RPMI7951 (cell line): ENCODE data around the gene PKLR. TPM values are rescaled to one million over a fixed set of nuclear protein-coding genes. Genes with fewer than 3 reads are reported as not detected.

ENCODE experiments used
- DNase-seq: peaks from one replicate; pipeline ENCODE4 v3.0.0-alpha.2; 2012; ENCODE audit warnings: low read depth
- total RNA-seq: library from RNA; depleted of rRNA; stranded (reverse); fragments of >200 nt; shearing (Covaris generic); gene quantifications from 2 replicates; pipeline ENCODE4 v1.2.3, GENCODE V29; 2014

PKLR gene
- total RNA-seq, 1 experiment from 2014 or later: not detected

DNA sequence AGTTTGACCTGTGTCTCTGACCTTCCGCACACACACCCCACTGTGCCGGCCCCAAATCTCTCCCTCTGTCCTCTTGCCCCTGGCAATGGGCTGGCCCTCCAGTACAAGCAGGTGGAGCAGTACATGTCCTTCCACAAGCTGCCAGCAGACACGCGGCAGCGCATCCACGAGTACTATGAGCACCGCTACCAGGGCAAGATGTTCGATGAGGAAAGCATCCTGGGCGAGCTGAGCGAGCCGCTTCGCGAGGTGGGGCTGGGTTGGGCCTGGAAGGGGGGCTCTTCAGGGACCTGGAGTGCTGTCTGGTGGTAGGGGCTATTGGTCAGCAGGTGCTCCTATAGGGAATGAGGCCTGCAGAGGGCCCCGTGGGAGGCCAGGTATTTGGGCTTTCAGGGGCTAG is 16.2 kb downstream of the PKLR start:
- no peak for DNase-seq

DNA sequence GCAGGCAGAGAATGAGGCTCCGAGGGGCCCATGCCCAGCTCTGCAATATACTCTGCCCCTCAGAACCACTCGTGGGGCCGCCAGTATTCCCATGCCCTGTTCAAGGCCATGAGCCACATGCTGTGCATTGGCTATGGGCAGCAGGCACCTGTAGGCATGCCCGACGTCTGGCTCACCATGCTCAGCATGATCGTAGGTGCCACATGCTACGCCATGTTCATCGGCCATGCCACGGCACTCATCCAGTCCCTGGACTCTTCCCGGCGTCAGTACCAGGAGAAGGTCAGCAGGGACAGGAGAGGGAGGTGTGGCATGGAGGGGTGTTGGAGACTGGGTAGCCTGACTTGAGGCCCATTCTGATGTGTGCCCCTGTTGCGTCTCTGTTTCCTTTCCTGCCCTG is 16.8 kb downstream of the PKLR start:
- no peak for DNase-seq

DNA sequence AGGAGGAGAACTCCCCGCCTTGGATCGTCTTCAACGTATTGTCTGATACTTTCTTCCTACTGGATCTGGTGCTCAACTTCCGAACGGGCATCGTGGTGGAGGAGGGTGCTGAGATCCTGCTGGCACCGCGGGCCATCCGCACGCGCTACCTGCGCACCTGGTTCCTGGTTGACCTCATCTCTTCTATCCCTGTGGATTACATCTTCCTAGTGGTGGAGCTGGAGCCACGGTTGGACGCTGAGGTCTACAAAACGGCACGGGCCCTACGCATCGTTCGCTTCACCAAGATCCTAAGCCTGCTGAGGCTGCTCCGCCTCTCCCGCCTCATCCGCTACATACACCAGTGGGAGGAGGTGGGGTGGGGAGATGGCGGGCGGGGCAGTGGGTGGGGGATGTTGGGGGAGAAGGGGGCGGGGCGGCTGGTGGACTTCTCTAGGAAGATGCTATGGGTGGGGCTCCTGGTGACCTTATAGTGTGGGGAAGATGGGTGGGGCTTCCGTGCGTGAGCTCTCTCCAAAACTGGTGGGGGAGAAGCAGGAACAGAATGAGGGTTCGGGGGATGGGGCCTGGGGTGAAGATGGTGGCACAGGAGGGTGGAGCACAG is 18.6 kb downstream of the PKLR start:
- no peak for DNase-seq

DNA sequence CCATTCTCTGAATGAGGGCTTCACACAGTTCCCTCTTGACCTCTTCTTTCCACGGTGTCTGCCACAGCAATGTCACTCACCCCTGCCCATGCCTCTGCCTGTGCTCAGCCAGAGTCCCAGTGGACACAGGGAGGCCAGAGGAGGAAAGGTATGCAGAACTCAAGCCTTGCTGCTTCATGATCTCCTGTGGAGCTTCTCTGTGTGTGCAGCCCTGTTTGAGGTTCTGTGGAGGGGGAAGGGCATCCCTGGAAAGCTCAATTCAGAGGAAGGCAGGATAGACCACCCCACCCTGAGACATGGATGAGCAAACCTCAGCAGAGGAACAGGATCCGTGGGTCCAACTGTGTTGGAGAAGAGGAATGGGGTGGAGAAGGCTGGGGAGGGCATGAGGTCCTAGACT is 22.0 kb downstream of the PKLR start:
- DNase-seq: no peak

DNA sequence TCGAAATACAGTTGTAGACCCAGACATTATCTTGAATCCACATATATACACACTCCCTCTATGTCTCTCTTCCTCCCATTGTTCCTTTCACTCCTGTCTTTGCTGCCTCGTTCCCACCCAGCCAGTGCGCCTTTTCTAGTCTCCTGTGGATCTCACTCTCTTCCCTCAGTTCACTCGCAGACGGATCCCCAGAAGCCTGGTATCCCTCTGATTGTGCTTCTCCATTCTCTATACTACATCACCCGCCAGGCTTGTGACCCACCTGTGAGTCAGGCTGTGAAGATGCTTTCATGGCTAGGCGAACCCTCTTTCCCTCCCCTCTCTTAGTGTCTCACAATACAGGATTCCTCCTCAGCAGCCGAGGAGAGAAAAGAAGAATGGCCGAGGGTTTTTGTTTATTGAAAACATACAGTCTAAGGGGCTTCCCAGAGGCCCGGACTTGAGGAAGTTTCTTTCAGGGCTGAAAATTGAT is 22.5 kb downstream of the PKLR start:
- DNase-seq: no peak

DNA sequence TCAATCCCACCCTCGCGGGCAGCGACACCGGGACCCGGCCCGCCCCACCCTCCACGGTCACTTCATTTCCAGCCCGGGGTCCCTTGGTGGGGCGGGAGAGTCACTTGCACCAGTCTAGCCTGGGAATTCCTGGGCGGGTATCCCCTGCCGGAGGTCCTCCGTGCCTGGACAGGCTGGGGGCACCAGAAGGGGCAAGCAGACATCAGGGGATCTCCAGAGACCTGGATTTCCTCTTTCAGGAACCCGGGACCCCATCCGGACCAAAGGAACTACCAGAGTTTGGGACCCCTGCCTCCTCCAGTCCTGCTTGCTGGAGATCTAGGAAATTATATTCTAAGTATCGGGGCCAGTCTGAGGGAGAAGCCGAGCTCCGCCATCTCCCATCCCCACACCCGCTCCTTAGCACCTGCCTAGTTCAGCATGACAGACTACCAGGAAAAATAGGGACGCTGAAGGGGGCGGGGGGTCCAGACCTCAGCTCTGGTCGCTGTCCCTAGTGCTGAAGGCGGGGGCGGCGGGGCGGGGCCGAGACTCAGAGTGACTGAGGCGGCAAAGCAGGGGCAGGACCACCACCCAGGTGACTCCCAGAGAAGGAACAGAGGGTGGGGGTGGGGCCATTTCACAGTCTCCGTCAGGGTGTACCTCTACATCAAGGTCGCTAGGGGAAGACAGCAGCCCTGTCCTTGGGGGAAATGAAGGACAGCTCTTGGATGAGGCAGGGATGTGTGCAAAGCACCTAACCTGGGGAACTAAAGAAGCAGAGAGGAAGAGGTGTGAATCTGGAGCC is 23.1 kb downstream of the PKLR start:
- peak; percentile 27 for DNase-seq

DNA sequence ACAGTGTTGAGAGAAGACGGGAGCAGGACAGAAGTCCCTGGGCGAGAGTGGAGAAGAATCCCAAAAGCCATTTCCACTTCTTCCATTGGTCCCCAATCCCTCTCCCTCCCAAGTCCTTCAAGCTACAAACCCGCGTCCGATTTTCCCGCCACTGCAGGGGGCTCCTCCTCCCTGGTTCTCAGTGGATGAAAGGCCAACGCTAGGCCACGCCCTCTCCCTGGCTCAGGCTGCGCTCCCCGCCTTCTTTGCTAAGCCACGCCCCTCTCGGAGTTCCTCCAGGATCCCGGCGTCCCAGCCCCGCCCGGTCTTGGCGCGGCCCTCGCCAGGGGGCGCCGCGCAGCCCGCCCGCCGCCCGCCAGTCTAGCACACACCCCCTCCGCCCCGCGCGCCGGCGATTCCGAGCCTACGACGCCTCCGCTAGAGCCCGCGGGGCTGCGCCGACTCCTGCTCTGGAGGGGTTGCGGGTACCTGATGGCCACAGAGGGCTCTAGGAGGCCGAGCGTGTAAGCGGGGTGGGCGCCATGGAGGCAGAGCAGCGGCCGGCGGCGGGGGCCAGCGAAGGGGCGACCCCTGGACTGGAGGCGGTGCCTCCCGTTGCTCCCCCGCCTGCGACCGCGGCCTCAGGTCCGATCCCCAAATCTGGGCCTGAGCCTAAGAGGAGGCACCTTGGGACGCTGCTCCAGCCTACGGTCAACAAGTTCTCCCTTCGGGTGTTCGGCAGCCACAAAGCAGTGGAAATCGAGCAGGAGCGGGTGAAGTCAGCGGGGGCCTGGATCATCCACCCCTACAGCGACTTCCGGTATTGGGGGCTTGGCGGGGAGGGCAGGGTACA is 24.0 kb downstream of the PKLR start, which contains the start of gene HCN3:
HCN3 (plus strand) TSS at position 394 of the 832 bp plus-strand sequence; CDS start at position 522, 128 bp downstream.
- peak; percentile 91 for DNase-seq

DNA sequence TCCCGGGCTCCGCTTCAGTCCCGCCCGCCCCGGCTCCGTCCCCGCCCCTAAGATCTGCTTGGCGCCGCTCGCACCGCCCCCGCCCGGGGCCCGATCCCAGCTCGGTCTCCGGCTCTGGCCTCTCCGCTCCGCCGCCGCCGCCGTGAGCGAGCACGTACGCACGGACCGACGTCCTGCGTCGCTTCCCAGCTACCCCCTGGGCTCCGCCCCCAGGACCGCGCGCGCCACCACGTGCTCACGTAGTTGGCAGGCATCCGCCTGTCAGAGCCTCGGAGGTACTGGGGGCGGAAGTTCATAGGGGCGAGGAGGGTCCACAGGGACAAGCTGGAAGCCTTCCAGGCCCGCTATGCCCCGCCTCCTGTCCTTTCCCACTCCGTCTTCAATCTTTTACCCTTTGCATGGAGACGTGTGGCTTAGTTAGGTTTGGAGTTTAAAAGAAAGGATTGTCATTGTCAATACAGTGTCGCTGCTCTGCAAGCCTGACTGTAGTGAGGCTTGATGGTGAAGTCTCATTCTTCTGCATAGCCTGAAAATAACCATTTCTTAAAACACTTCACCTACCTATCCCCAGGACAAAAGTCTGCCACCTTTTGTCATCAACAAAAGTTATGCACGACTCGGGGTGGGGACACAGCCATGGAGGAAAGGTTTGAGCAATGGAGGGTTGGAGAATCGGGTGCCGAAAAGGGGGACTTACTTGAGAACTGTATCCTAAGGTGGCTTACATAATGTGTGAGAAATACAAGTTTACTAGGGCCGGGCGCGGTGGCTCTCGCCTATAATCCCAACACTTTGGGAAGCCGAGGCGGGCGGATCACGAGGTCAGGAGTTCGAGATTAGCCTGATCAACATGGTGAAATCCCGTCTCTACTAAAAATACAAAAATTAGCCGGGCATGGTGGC is 27.6 kb downstream of the PKLR start, which contains the start of gene CLK2:
CLK2 (minus strand) TSS at position 162 of the 903 bp plus-strand sequence. CDS start 2,527 bp downstream, outside the sequence.
- DNase-seq: peak; percentile 94

DNA sequence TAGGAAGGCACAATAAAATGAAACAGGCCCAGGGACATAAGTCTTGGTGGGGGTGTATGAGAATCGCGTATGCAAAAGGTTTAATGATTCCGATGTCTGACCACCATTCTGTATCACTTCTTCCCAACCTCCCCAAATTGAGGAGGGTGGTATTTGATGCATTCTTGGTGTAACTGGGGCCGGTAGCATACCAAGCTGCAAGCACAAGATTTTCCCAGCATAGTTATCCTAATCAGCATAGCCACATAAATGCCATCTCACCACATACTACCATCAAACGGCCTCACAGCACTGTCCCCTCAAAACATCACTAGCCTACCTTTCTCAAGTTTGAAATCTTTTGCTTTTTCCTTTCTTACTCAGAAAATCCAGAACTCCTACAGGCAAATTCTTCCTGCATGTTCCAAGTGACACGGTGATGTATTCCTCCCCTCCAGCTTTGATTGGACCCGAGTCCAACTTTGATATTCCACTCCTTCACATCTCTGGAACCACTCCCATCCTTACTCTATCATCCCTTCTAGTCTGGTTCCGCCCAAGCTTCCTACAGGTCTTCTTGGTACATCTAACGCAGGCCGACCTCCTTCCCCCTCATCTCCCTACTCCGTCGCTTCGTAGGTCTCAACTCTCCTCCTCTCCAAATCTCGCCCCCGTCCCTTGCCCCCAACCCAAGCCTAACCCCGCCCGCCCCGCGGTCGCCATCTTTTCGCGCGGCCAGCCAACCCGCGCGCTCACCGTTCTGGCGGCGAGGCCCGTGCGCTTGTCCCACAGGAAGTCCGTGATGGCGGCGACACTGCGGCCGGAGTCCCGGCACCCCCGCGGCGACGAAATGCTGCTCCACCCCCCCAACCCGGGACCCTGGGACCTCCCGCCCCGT is 28.5 kb downstream of the PKLR start:
- peak; percentile 73 for DNase-seq

DNA sequence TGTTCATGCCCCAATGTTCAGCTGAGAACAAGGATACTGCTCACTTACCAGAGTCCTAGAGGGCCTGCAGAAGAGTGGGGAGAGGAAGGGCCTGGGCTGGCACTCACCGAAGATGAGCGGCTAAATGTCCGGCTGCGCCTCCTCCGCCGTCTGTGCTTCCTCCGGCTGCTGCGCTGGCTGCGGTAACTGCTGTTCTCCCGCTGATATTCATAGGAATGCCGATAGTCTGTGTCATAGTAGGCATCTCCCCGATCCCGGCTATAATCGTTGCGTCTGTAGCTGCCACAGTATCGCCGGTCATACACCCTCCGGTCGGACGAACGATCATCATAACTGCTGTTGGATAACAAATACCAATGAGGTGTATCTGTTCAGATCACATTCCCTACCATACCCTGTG is 31.9 kb downstream of the PKLR start:
- no peak for DNase-seq

DNA sequence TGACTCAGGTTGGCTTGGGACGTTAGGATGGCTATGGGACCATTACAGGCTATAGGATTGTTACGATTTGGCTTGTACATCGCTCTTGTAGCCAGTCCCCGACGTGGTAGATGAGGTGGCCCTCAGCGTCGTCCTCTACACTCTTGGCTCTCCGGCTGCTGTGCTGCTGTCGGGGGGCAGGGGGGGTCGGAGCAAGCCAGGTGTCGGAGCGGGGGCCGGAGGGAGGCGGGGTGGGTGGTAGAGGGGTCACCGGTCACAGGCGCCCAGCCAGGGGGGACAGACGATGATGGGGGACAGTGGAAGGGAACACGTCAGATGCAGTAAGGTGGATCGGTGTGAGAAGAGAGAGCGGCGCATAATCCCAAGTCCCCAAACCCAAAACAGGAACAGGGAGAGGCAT is 32.6 kb downstream of the PKLR start:
- no peak for DNase-seq

DNA sequence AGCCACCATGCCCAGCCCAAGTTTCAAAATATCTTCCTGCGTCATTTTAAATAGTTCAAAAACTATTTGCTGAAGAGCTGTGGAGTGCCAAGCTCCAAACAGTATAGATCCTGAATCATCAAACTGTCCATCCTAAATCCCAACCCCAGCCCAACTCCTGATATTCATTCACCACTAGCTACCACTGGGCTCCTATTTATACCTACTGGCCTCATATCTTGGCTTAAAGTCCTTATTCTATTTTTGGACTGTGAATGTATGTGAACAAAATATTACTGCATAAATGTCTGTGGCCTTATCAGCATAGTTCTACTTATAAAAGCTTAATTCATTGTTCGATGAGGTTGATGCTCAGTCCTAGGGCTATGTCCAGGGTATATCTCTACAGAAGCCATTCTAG is 33.9 kb downstream of the PKLR start:
- DNase-seq: no peak

DNA sequence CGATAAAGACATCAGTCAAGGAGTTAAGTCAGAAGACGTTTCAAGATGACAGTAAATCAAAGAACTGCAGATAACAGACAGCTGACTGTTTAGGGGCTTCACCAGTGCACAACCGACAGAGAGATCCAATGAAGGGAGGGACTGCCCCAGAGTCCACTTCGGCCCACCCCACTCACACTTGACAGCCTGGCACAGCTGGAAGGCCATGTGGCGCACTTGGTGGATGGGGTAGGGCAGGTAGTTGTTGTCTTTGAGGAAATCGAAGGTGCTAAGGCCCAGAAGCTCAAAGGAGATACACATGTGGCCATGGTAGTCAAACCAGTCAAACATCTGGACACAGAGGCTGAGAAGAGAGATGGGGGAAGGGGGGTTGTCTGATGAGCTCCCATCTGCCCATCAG is 34.7 kb downstream of the PKLR start:
- DNase-seq: no peak

DNA sequence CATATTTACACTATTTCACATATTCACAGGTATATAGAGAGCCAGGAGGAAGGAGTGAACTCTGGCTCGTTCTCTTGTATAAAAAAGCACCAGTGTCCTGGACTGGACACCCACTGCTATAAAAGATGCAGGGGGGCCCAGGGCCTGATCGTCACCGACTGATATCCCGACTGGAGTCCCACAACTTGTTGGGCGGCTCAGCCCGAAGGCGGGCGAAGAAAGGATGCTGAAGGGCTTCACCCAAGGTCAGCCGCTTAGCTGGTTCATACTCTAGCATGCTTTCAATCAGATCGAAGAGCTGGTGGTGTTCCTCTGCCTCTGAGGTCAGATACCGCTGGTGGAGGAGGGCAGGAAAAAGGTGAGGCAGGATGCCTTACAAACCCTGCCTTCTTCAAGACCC is 38.2 kb downstream of the PKLR start:
- DNase-seq: no peak

DNA sequence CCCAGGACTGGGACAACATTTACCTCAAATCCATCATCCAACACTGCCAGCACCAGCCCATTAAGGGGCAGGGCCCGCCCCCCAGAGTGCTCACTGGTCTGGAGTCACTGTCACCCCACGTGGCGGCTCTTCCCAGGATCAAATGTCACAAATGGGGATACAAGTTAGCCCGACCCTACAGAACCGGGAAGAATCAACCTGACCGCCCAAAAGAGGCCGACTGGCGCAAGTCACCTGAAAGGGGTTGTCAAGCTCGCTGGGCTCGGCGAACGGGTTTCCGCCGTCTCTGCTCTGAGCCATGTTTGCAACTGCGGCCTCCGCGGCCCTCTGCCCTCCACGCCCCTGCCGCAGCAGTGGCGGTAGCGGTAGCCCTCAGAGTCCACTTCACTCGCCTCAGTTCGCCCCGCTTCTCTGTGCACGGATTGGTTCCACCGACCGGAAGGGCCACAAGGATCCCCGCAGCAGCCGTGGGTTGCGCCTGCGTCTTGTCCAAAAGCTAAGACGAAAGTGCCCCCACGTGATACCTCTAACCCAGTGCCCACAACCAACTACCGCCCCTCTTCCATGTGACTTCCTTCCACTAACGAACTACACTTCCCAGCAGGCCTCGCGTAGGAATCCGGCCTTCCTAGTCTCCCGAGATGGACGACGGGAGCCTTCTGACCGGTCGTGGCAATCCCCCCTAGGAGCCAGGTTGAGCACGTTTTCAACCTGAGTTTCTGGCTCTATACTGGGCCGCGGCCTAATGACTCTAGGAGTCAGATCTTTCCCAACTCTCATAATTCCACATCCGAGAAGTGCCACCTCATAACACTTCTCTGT is 39.2 kb downstream of the PKLR start, which contains the start of gene SCAMP3:
SCAMP3 (minus strand) TSS at position 509 of the 822 bp plus-strand sequence; CDS start at position 300, 209 bp downstream.
- DNase-seq: peak; percentile 98

DNA sequence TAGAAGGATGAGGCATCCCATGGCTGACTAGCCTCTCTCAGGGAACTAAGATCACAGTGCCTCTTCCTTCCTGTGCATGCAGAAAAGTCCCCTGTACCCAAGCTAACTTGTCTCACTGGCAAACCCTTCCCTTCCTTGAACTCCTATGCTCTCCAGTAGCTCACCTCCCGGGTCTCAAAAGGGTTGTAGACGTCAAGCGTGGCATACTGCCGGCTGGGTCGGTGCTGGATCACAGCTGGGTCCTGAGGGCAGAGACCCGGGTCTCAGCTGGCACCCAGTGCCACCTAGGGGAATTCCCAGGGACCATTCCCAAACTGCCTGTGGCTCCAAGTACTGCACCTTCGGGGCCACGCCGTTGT is 39.8 kb downstream of the PKLR start:
- no peak for DNase-seq

DNA sequence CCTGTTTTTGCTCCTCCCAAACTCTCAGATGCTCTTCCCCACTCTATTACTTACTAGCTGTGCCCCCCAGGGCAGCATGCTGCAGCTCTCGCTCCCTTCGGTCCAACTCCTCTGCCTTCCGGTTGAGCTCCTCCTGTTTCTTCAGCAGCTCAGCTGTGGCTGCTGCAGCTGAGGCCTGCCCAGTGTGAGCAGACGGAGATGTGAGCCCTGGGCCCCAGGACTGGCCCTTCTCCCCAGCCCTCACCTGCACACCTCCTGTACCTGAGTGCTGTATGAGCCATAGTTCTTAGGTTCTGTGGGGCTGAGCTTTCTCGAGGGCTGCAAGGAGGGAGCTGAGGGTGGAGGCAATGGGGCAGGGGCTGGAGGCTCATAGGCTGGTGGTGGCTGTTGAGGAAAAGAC is 41.0 kb downstream of the PKLR start:
- DNase-seq: no peak

DNA sequence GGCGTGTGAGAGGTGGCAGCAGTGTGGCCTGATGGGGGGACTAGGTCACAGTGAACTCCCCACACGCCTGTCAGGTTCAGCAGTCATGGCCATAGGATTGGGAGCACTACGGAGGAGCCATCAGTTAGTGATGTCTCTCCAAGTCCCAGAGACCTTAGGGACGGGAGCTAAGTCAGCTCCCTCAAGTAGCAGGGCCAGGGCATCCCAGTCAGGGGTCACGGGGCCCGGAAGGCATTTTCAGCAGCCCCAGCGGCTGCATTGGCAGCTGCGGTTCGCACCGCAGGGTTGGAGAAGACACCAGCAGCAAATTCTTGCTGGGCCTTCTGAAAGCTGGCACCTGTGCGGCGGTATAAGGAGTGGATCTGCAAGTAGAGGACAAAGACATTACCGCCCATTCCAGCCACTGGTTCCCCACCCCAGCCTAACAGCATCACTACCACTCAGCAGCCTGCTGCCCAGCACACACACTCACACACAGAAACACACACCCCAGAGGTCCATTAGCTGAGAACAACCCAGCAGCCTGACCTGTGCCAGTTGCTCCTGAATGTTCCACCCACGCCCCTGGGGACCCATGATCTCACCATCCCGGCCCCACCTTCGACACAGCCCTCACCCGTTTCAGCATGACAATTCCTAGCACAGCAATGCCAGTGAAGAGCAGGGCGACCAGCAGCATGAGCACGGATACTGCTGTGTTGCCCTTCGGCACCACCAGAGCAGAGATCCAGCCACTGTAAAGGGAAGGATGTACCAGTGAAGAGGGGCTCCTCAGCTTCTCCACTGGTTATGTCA is 45.0 kb downstream of the PKLR start:
- DNase-seq: no peak
